T47D (cell line): ENCODE data around the gene XCR1.
"Not testable (repeated sequence)": the region's sequence is repeated elsewhere in the genome, so short reads cannot be mapped to it uniquely, and the experiment has no call there.

ENCODE experiments used
- DNase-seq, 2 experiments: peaks; one replicate each; pipeline versions ENCODE4 v3.0.0 to v3.0.0-alpha.2; 2011 to 2012; ENCODE audit warnings: low read depth in 1 of 2, low spot score in 1 of 2
- JUND ChIP-seq: IDR thresholded peaks from 2 replicates; pipeline ENCODE4 v1.6.1; 2012; ENCODE audit warnings: low read depth
- in situ Hi-C: cut with HindIII; loops from 2 replicates; pipeline ENCODE4 v1.10.0; 2016; ENCODE audit warnings: low sequenced_read_pairs, low pct_unique_long_range_greater_than_20kb

XCR1 gene

DNA sequence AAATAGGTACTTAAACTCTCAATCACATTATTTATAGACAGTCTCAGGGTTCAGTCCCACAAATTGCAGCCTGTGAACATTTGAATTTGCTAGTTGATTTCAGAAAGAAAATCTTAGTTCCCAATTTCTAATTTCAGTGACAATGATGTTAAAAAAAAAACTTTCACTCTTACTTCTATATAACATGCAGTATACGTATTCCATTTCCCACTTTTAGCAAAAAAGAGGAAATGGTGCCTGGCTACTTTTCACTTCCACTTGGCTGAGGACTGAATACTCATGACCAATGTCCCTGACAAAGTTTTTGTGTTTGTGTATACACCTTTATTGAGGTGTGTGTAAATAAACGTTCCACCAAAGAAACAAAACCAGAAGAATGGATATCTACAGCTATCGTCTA, 32.1 kb upstream of the XCR1 start:
- in situ Hi-C loops: no loop called here

GRCh38 chr3:46058981-46059380, 31.7 kb upstream of the XCR1 start:
- no peak for TF ChIP-seq JUND
- in situ Hi-C loops: no loop called here

More for the DNA sequence above, 32.1 kb upstream of the XCR1 start:
- DNase-seq: no peak
- TF ChIP-seq JUND: no peak

GRCh38 chr3:46057716-46058115, 30.4 kb upstream of the XCR1 start:
- in situ Hi-C loops: no loop called here
- DNase-seq: no peak
- no peak for TF ChIP-seq JUND

More at GRCh38 chr3:46058981-46059380, 31.7 kb upstream of the XCR1 start:
- DNase-seq: no peak

- in situ Hi-C loops: no loop called here
- DNase-seq: peak in 1 of 2 experiments; percentile 58
- no peak for TF ChIP-seq JUND
Observed at GRCh38 chr3:46056686-46057085, 29.4 kb upstream of the XCR1 start.

DNA sequence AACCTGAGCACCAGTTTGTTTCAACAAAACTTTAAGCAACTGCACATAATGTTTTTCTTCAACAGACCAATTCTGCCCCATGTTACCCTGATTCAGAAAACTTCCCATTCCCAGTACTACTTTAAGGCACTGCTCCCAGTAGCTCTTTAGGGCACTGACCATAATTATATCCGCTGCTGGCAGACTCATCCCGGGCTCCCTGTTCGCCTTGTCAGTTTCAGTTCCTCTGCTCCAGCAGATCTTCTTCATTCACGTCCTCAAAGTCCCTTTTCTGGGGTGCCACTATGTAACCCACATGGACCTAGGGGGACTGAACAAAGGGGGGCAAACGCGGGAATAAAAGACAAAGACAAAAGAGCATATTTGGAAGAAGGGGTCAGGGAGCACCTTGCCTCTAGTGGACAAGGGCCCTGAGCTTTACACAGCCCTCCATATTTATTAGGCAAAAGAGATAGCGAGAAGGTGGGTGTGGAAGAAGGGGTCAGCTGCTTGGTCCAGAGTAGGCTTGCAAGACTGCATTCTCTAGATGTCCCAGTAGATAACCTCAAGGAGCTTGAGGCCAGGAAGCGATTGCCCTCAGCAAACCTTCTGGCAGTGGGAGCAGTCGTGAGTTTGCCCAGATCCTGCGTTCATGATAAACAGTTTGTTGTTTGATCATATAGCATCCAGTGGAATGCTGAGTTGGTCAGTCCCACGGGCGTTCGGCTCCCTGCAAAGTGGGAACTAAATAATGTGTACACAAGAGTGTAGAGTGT, 26.7 kb upstream of the XCR1 start:
- DNase-seq, in situ Hi-C loops: not testable (repeated sequence)

DNA sequence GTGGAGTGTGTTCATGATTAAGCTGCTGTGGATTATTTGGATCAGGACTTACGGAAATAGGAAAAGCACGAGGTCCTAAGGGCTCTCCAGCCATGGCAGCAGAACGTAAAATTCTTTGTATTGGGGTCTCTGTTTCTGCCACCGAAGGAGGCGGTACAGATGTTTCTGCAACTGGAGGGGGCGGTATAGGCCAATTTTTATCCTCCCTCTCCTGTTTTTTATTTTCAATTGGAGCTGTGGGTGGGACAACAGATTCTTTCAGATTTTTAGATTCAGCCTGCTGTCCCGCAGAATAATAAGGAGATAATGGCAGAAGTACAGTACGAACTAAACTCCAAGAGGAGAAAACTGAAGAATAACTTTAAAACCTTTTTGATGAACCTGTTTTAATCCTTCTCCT, 26.0 kb upstream of the XCR1 start:
- in situ Hi-C loops: not testable (repeated sequence)

DNA sequence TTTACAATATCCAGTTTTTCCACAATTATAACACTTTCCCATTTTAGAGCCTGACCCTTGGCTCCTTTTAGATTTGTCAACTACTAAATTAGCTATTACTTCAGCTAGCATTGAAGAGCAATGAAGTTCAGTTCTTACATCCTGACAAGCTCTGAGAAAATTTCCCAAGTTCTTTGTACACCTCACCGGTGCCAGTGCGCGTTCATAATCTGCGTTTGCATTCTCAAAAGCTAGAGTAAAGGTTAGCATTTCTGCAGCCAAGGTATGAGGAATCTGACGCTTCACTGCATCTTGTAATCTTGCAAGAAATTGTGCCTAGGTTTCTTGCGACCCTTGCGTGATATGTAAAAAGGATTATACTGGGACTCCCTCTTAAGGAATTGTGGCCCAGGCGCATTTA, 25.2 kb upstream of the XCR1 start:
- DNase-seq: no peak
- in situ Hi-C loops: no loop called here
- no peak for TF ChIP-seq JUND

More for the DNA sequence above, 26.0 kb upstream of the XCR1 start:
- not testable (repeated sequence) for DNase-seq

GRCh38 chr3:46049093-46049492, 21.8 kb upstream of the XCR1 start:
- in situ Hi-C loops: no loop called here
- no peak for TF ChIP-seq JUND
- DNase-seq: no peak

- peak in 1 of 2 experiments; percentile 42 for DNase-seq
- in situ Hi-C loops: not testable (repeated sequence)
Observed at GRCh38 chr3:46046231-46046630, 18.9 kb upstream of the XCR1 start.

DNA sequence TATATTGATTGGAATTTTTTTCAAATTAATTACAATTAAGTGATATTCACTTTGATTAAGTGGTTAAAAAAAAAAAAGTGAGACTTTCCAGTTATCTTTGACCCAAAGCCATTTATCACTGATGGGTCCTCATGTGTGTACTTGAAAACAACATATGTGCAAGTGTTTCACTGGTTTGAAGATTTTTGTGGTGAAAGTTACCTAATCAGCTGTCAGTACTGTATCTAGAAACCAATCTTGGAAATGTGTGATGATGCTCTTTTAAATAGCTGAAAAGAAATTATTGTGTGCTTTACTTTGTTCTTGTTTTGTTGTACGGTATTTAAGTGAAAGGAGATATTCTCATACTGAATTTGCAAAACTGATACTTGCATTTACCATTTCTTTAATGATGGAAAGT, 11.6 kb upstream of the XCR1 start:
- no peak for TF ChIP-seq JUND
- in situ Hi-C loops: no loop called here
- DNase-seq: no peak

GRCh38 chr3:46038071-46038470, 10.8 kb upstream of the XCR1 start:
- DNase-seq, in situ Hi-C loops: not testable (repeated sequence)

DNA sequence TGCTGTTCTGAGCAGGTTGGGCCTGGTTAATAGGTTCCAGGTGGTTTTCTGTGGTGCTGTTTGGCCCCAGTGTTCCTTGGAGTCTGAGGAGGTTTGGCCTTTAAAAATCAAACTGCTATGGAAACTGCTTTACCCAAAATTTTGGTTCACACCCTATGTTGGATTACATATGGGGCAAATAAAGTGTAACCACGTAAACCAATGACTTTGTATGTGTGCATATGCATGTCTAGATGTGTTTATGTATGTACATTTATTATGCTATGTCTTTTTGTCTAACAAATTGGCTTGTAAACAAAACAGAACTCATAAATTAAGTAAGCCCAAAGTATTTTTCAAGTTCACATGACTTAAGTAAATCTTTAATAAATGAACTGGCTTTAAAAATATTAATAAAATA, 8.9 kb upstream of the XCR1 start:
- in situ Hi-C loops: no loop called here

GRCh38 chr3:46031747-46032146, 4.5 kb upstream of the XCR1 start:
- DNase-seq: no peak
- TF ChIP-seq JUND: no peak
- in situ Hi-C loops: no loop called here

More for the DNA sequence above, 8.9 kb upstream of the XCR1 start:
- no peak for DNase-seq
- no peak for TF ChIP-seq JUND

DNA sequence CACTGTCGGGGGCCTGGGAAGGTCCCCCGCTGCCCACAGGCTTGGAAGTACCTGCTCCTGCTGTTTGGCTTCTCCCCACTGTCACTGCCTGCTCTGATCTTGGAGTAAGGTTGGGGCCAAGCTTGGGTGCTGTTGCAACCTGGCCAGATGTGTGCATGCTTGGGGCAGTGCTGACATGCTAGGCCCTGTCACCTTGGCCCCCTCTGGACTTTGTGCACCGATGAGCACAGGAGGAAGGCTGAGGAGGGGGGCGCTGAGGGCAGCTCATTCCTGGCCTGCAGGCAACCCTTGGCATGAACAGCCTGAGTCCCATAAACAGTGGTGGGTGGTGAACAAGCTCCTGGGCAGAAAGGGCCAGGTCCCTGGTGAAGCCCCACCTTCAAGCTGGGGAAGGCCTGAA, 4.0 kb upstream of the XCR1 start:
- no peak for DNase-seq
- in situ Hi-C loops: no loop called here
- no peak for TF ChIP-seq JUND
